ENCODE data around the gene MVB12B.

Gene MVB12B

GRCh38 chr9:126304207-126304970, 22.2 kb upstream of the MVB12B start:
- no peak for DNase-seq

GRCh38 chr9:126304971-126305320, 21.7 kb upstream of the MVB12B start:
- no peak for DNase-seq

DNA sequence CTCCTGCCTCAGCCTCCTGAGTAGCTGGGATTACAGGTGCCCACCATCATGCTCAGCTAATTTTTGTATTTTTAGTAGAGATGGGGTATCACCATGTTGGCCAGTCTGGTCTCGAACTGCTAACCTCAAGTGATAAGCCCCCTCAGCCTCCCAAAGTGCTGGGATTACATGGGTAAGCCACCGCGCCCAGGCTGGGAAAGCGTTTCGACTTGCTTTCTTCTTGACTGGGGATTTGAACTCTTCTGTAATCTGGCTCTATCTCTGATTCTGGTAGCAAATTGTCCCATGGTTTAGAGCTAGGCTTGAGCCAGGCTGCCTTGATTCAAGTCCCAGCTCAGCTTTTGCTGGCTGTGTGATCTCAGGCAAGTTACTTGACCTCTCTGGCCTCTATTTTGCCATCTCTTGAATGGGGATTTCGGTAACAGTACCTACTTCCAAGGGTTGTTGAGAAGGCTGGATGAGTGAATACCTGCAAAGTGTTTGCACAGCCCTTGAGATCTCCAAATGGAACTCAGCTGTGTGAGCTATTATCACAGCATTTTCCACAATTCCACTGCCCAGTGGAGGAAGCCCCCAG, 20.5 kb upstream of the MVB12B start:
- no peak for DNase-seq

DNA sequence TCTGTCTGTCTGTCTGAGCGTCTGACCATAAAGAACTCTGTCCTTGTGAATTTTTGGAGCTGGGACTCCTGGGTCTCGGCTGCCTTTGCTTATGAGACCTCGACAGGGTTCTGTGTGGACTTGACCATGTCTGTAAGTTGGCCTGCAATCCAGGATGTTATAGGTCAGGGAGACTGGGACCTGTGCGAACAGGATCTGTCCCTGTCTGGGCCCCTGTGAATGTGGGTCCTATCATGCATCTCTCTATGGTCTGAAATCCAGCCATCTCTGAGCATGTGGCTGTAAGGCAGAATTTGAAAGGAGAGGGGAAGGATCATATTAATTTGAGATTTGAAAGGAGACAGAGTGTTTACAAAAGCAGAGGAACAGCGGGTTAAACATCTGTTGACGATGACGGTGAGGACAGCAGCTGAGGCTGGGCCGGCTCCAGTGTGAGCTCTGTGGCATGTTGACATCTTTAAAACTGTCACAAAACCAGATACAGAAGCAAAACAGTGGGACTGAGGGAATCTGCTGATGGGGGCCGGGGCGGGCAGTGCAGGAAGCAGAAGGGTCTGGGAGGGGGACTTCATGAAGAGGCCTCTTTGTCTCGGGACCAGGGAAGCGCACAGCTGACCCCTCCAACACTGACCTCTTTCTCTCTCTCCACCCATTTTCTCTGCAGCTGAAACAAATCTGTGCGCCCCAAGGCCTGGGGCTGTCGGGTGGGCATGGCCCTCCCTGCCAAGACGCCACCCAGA, 19.1 kb upstream of the MVB12B start:
- DNase-seq: no peak

DNA sequence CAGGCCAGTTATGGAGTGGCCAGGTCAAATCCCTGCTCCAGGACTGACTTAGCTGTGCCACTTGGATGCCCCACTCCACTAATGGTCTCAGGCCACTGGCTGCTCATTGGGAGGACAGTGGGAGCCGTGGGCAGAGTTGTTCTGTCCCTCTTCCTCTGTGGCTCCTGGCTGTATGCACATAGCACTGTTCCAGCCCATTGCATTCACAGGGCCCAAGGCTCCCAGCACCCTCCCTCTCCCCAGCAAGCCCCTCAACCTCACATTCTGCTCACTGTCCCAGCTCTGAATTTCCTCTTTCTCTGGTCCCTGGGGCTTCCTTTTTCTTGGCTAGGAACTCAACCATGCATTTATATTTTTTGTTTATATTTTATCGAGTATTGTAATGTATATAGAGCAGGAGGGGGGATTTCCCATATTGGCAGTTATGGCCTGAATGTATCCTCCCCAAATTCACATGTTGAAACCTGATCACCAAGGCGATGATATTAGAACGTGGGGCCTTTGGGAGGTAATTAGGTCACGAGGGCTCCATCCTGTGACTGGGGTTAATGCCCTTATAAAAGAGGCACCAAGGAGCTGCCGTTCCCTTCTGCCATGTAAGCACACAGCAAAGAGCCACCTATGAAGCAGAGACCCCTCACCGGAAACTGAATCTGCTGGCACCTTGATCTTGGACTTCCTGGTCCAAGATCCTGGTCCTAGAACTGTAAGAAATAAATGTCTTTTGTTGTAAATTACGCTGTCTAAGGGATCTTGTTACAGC, 17.0 kb upstream of the MVB12B start:
- DNase-seq: no peak

GRCh38 chr9:126312584-126313551, 13.8 kb upstream of the MVB12B start:
- DNase-seq: no peak

- DNase-seq: no peak
These were observed 10.5 kb upstream of the MVB12B start for GRCh38 chr9:126316085-126316655.

DNA sequence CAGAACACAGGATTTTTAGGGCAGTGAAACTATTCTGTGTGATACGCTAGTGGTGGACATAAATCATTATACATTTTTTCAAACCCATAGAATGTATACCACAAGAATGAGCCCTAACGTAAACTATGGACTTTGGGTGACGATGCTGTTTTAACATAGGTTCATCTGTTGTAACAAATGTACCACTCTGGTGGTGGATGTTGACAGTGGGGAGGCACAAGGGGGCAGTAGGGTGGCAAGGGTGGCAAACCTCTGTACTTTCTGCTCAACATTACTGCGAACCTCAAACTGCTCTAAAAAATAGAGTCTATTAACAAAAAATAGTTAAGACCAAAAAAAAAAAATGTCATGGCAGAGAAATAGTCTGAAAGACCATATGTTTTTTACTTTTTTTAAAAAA, 9.1 kb upstream of the MVB12B start:
- no peak for DNase-seq

- DNase-seq: no peak
These were observed 7.8 kb upstream of the MVB12B start for GRCh38 chr9:126318858-126319257.

- no peak for DNase-seq
These were observed 7.0 kb upstream of the MVB12B start for GRCh38 chr9:126319671-126320070.

- DNase-seq: no peak
These were observed 6.3 kb upstream of the MVB12B start for GRCh38 chr9:126320158-126320922.

- DNase-seq: no peak
These were observed 4.9 kb upstream of the MVB12B start for GRCh38 chr9:126321742-126322141.

DNA sequence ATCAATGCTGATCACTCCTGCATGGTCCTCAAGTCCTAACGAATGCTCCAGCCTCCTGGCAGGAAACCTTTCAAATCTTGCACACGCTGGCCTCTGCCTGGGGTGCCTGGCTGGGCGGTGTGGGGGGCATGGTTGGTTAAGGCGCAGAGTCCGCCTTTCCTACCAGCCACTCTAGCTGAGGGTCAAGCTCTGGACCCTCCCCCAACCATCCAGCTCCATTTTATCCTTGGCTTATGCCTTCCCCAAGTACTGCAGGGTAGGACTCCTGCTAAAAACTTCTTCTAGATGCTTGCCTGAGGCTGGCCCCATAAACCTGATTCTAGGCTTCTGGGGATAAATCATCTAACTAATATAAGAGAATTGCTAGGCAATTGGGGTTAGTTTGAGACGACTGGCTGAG, 808 bp upstream of the MVB12B start:
- DNase-seq: no peak

- DNase-seq: no peak
These were observed 531 bp downstream of the MVB12B start for GRCh38 chr9:126327006-126327713.

DNA sequence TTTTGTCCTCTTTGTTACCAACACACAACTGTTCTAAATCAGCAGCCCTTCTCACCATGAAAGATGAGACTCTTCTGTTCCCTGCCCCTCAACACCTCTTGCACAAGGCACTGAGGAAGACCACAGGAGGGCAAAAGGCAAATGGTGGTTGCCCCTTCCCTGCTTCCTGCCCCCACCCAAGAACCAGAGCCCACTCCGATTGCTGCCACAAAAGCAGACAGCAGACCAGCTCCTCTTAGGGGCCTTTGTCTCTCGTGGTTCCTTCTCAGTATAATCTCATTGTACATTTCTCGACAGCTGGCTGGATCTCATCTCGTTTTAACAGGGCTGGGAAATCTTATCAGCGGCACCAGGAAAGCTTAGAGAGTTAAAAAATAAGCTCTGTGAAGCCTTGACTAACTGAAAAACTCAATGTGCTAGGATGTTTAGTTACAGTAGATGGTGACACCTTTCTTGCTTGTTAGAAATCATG, 1.1 kb downstream of the MVB12B start:
- no peak for DNase-seq

DNA sequence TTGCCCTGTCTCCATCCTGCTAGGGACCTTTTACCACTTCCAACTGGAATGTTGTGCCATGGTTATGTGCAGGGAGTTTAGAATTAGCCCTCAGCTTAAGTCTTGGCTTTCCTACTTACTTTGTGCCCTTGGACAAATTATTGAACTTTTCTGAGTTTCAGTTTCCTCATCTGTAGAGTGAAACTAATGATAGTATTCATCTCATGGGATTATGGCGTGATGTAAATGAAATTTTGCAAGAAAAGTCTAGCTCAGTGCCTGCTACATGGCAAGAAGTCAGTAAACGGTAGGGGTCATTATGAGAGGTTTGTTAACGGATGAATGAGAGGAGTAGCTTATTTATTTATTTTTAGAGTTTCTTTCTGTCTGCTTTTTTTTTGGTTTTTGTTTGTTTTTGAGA, 1.8 kb downstream of the MVB12B start:
- DNase-seq: no peak

GRCh38 chr9:126329476-126330275, 3.0 kb downstream of the MVB12B start:
- DNase-seq: no peak

DNA sequence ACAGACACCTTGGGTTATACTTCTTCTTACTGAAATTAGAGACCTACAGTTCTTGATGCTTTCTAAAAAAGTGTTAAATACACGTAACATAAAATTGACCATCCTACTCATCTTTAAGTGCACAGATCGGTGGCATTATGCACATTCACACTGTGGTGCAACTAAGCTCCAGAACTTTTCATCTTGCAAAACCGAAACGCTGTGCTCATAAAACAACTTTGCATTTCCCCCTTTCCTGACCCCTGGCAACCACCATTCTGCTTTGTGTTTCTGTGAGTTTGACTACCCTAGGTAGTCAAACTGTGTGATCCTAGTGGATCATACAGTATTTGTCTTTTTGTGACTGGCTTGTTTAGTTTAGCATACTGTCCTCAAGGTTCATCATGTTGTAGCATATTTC, 3.9 kb downstream of the MVB12B start:
- no peak for DNase-seq

DNA sequence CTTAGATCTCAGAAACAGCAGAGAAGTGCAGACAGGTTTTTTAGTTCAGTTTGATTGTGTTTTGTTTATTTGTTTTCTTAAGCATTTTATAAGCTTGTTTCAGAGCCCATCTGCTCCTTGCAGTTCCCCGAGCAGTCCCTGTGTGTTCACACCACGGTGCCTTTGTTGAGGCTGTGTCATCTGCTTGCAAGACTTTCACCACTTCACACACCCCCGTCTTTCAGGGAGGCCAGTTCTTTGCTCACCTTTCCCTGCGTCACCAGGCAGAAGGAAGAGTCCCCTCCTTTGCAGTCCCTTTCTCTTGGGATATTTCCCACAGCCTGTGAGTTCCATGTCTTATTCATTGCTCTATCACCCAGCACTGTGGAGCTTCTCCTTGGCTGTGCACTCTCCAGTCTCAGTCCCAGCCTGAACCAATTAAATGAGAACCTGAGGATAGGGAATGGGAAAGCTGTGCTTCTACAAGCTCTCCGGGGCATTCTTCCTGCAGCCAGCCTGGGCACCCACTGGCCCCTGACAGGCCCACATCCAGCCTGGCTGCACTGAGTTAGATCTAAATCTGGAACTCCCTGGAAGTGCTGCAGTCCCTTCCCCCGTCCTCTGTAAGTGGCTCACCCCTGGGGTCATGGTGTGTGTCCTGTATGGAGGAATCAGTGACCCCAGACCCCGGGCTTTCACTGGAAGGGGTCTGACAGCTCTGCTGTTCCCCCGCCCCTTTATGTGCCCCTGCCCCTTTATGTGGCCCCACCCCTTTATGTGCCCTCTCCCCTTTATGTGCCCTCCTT, 5.5 kb downstream of the MVB12B start:
- no peak for DNase-seq

All from NCI-H748 treated with DMSO at 0.1 percent for 48 hours (cell line).